Raji (cell line): ENCODE measurements around the gene ATP6V1G1.

ENCODE experiments used
- POLR2A ChIP-seq: IDR thresholded peaks from 2 replicates; pipeline ENCODE4 v1.6.1; 2011; ENCODE audit warnings: low read depth, low read length, control low read depth; ENCODE audit not compliant: insufficient read depth

The ATP6V1G1 gene

GRCh38 chr9:114624677-114625076 is 37.1 kb downstream of the ATP6V1G1 start:
- no peak for TF ChIP-seq POLR2A

DNA sequence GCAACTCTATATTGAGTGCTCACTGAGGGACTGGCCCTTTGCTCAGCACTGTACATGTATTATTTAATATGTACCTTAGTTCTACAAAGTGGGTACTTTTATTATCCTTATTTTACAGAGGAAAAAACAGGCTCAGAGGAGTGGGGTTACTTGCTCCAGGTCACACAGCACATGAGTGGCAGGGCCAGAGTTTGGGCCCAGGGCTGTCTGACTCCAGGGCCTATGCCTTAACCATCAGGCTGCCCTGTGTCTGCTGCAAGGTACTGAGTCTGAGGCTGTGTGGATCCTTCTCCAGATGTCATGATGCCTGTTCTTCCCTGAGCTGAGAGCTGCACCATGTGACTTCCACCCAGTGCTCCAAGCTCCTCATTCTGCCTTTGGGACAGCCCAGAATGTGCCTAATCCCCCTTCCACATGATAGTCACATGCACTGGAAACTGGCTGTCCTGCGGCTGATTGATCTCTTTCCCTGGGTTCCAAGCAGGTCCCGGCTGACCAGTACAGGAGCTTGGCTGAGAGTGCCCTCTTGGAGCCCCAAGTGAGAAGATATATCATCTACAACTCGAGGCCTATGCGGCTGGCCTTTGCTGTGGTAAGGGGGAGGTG is 38.9 kb downstream of the ATP6V1G1 start:
- TF ChIP-seq POLR2A = no peak

DNA sequence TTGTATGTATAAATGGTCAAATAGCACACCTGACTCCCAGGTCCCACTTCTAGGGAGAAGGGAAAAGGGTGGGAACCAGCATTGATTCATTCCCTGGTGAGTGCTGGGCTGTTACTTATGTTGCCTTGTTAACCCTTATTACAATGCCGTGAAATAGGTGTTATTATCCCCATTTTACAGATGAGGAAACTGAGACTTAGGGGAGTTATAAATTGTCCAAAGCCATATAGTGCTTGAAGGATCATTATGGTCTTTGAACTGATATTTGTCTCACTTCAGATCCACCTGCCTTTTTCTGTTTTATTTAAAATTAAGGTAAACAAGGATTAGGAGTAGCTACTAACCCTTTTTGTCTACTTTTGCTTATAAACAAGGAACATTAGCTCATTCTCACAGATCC is 40.0 kb downstream of the ATP6V1G1 start:
- no peak for TF ChIP-seq POLR2A

DNA sequence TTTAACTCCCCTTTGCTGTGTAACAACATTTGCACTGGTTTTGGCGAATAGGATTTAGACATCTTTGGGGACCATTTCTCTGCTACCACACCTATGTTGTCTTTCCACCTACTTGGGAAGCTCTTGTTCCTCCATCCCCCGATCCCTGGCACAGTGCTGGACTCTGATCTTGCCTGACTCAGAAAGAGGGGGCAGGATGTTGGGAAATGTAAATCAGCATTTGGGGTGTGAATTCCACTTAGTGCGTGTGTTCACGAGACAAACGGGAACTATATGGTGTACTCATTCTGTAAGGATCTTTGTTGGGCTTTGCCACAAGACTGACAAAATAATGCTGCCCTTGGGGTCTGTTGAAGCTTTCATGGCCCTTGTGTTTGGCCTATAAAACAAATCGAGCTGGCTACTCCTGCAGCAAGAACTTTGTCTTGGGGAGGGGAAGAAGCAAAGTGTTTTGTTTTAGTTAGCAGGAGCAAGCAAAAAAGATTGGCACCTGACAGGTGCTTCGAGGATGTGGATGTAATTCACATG is 42.1 kb downstream of the ATP6V1G1 start:
- no peak for TF ChIP-seq POLR2A

- no peak for TF ChIP-seq POLR2A
Measured at GRCh38 chr9:114631166-114631565, 43.6 kb downstream of the ATP6V1G1 start.

DNA sequence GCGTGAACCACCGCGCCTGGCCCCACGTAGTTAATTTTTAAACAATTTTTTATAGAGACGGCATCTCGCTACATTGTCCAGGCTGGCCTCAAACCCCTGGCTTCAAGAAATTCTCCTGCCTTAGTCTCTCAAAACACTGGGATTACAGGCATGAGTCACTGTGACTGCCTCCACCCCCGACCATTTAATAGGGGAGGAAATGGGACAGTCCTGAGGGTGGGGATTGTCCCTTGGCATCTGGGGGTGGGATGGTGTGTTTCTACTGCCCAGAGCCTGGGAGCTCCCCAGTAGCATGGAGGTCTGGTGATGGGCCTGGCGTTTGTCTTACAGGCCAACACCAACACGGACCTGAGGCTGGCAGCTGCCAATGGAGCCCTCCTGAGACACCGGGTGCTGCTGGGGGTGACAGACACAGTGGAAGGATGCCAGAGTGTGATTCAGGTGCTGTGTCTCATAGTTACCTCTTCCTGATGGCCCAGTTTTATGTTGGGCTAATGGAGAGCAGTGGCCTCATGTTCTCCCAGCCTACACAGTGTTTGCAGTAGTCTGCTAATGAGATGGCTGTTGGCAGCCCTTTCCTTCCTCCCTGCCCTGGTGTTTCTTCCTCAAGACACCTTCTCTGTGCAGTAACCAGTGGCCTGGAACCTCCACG is 46.0 kb downstream of the ATP6V1G1 start:
- TF ChIP-seq POLR2A = no peak

DNA sequence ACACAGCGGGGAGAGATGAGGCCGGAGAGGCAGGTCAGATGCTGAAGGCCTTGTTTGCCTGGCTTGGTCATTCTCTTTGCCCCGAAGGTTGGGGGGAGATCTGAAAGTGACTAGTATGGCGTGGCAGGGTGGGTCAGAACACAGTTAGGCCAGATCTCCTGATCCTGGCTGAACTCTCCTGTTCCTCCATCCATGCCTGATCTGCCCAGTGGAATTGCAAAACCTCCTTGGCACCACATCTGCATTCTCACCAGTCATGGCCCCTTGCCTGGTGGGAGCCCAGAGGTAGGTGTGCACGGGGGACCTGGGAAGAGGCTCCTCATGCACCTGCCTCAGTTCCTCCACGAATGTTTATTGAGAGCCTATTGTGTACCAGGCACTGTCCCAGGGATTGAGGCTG is 46.8 kb downstream of the ATP6V1G1 start:
- no peak for TF ChIP-seq POLR2A

DNA sequence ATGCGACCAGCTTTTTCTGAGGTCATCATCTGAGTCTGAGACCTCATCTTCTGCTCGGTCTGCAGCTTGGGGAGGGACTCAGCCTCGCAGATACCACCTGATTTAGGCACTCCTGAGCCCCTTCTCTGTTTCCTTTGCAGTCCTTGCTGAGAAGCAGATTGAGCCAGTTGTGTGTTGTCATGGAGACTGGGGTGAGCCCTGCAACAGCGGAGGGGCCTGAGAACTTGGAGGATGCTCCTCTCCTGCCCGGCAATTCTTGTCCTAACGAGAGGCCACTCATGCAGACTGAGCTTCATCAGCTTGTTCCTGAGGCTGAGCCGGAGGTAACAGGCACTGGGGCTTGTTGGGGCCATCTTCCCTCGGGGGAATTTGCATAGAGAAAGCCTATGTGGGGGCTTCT is 50.8 kb downstream of the ATP6V1G1 start:
- TF ChIP-seq POLR2A = no peak

- TF ChIP-seq POLR2A = no peak
Measured at GRCh38 chr9:114641967-114642366, 54.4 kb downstream of the ATP6V1G1 start.

DNA sequence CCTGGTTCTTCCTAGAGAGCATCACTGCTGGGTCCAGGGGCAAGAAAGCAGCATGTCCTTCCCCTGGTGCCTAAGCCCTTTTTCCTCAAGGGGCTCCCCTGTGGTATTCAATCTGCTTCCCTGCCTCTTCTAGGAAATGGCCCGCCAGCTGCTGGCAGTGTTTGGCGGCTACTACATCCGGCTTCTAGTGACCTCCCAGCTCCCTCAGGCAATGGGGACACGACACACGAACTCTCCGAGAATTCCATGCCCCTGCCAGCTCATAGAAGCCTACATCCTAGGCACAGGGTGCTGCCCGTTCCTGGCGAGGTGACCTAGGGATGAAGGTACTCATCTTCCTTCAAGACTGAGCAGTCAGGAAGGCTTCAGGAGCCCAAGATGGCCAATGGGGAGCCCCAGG is 55.4 kb downstream of the ATP6V1G1 start:
- TF ChIP-seq POLR2A = no peak

- no peak for TF ChIP-seq POLR2A
Measured at GRCh38 chr9:114643896-114644295, 56.3 kb downstream of the ATP6V1G1 start.
